Central memory CD4-positive, alpha-beta T cell (primary cell): Measurements from ENCODE around the gene NPY2R.

Source experiments
- DNase-seq: peaks from one replicate; pipeline ENCODE4 v3.0.0; 2022
- total RNA-seq, 3 experiments: gene quantifications; one replicate each; lab custom pipeline; 2026; lab: John Stamatoyannopoulos, UW

The NPY2R gene, protein sequence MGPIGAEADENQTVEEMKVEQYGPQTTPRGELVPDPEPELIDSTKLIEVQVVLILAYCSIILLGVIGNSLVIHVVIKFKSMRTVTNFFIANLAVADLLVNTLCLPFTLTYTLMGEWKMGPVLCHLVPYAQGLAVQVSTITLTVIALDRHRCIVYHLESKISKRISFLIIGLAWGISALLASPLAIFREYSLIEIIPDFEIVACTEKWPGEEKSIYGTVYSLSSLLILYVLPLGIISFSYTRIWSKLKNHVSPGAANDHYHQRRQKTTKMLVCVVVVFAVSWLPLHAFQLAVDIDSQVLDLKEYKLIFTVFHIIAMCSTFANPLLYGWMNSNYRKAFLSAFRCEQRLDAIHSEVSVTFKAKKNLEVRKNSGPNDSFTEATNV
- total RNA-seq: 0 reads per million in 3 experiments

DNA sequence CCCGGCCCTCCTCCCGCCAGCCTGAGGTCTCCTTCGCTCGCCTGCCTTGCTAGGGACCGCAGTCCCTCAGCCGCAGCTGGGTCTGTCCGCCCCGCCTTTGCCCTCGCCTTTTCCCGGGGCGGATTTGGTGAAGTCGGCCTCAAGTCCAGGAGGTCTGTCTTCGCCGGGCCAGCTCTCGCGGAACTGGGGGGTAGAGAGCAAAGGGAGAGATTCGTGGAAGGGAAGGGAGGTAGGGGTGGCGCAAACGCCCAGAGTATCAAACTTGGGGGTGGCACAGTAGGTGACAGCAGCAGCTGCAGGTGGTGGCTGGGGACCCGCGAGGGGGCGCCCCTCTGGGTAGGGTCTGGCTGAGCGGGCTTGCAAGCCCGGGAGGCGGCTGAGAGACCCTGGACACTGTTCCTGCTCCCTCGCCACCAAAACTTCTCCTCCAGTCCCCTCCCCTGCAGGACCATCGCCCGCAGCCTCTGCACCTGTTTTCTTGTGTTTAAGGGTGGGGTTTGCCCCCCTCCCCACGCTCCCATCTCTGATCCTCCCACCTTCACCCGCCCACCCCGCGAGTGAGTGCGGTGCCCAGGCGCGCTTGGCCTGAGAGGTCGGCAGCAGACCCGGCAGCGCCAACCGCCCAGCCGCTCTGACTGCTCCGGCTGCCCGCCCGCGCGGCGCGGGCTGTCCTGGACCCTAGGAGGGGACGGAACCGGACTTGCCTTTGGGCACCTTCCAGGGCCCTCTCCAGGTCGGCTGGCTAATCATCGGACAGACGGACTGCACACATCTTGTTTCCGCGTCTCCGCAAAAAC, at the start of gene NPY2R:
Gene NPY2R, plus strand, starts transcription at position 379 of the 797 bp plus-strand sequence. CDS start 5,304 bp downstream, outside the sequence.
- no peak for DNase-seq

DNA sequence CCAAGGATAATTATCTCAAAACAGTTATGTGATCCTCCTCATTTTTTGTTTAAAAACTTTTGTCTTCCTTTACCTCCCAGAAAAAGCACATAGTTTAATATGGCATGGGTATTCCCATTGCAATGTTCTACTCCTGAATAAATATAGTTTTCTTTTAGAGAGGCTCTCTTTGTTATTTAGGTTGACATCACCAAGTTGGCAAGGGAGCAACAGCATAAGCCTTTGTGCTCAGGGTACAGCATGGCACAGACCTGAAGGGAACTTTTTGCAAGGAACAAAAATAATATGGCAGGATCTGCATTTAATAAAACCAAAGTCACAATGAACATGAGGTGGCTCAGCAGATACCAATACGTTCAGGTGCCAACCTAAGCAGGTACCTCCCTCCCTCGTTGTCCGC, 47.1 kb upstream of the NPY2R start:
- DNase-seq: no peak

DNA sequence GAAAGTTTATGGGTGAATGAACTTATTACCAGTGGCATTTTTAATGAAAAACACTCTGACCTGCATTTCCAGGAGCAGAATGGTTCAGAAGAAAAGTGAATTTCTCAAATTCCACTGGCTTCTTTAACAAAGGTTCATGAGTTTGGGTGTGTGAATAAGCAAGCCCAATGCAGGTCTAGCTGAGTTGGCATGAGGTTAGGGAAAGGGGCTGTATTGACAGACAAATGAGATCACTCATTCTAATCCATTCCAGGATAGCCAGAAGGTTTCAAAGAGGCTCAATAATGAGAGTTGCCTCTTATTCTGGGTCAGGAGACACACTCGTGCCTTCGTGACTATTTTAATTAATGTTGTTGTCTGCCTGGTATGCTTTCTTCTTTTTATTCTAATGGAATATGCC, 43.7 kb upstream of the NPY2R start:
- no peak for DNase-seq

DNA sequence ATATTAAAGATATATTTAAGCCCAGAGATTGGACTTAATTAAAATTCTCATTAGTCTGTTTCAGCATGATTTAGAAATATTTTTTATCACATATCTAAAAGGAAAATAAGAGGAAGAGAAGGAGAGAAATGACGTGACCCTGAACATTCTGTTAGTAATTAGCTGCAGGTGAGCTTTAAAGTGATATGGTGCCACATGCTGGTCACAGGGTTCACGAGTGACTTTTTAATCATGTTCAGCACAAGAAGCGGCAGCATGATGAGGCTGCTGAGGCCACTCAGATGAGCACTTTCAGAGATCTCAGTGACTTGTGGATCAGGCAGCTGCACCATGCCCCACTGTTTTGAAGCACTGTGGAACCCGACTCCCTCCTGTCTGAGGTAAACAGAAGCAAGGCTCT, 37.9 kb upstream of the NPY2R start:
- no peak for DNase-seq

DNA sequence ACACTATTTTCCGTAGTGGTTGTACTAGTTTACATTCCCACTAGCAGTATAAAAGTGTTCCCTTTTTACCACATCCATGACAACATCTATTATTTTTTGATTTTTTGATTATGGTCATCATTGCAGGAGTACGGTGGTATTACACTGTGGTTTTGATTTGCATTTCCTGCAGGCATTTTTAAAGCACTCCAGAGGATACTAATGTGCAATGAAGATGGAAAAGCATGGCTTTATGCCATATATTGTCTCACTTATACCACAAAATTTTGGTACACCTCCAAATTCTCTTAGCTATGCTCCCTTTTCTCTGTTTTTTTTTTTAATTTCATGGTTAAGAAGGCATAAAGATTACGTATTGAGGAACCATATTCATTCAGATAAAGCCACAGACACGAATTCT, 35.1 kb upstream of the NPY2R start:
- no peak for DNase-seq

DNA sequence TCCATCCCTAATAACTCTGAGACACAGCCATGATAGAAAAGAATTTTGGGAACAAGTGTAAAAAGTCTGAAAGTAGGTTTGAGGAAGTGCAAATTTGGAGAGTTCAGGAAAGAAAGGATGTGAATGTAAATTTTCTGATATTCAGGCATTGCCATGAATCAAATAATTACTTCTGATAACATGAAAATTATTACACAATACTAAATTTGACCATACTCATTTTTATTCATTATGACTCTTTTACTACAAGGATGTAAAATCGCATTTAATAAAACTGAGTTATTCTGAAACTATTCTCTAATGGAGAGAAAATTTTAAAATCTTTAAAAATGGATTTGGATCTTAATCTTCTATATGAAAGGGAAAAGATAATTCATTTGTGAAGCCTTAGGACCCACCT, 33.8 kb upstream of the NPY2R start:
- DNase-seq: no peak

DNA sequence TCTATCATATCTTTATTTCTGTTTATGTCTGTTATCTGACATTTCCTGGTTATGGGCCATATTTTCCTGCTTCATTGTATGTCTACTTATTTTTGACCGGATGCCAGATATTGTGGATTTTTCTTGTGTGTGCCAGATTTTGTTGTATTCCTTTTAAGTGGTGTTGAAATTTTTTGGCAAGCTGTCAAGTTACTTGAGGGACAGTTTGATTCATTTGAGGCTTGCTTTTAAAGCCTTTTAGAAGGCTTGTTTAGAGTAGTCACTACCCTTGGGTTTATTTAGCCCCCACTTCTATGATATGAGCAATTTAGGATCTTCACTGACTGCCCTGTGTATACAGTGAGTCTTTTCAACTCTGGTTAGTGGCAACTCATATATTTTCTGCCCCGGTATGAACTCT, 29.2 kb upstream of the NPY2R start:
- no peak for DNase-seq

DNA sequence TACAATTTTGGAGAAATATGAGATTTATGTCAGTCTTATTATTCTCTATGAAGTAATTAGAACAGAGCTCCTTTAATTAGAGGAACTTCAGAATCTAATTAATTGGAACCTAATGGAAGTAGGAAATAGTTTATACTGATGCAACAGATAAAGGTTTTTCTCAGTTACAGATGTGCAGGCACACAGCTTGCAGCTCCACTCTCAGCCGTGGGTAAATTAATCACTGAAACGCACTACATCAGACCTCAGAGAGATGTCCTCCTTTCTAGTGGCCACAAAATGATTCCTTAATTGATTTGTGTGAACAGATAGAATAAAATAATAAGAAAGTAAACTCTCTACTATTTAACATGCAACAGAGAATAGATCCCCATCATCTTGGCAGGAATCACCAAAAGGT, 21.5 kb upstream of the NPY2R start:
- DNase-seq: no peak

DNA sequence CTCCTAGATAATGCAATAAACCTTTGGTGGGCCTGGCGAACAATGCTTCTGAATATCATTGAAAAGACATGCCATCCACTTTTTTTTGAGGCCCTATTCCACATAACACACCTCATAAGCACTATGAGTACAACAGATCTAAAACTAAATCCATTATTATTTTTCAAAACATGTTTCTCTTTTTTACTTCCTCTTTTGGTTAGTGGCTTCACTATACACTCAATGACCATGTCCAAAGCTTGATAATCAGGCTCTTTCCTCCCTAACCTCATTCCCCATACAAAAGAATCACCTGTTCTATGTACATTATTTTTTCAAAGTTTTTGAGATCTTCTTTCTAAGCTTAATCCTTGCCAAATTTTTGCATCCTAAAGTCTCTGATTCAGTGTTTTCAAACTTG, 20.4 kb upstream of the NPY2R start:
- DNase-seq: no peak

DNA sequence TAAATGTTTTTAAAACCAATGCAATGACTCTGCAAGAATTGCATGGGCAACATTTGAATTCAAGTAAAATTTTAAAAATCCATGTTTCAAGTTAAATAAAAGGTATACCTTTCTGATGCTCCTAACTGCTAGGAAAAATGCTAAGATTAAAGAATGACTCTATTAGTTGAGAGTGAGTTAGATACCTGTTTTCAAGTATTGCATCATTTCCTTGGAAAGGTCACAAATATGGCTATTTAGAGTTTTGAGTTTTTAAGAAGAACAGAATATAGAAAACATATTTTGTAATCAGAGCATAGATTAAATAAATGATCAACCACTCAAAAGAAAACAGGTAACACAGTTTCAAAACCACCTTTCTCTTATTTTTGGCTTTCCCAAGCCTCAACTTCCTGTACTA, 18.3 kb upstream of the NPY2R start:
- no peak for DNase-seq

DNA sequence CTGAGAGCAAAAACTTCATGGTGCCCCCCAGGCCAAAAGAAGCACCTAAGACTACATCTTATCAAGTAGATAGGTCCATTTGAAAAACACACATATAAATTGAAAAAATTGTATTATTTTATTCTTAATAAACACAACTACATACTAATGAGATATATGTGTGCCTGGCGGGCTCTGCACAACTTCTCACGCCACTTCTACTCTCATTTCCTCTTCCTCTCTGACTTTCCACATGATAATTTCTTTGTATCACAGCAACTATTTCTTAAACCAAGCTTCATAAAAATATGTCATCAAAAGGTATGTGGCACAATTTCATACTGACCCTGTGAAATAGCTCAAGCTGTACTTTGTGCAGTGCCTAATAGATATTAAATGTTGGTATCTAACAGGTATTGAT, 10.7 kb upstream of the NPY2R start:
- DNase-seq: no peak

DNA sequence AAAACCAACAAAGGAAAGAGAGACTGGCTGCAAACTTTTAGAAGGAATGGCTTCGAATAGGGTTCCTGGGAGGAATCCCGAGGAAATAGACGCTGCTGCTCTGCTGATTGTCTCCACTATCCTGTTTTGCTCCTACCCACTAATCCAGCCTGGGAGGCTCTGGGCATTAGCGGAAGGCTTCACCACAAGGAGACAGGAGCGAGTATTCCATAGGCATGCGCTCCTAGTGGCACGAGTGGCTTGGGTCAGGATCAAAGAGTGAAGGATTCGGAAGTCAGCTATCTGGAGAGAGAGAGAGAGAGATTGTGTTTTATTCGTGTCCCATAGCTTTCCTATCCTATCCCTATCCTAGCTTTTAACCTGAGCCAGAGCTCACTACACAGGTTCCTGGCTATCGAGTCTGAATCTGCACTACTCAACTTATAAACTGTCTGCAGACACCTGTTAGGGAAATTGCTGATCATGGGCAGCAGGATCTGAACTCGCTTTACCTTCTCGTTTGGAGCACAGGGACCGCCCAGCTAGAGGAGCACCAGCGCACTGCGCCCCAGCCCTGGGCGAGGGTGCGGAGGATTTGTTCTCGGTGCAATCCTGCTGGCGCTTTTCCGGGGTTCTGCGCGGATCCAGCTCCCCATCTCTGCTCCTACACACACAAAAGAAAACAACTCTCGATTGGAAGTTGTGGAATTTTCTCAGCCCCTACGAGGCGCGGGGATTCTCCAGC, 740 bp upstream of the NPY2R start:
- DNase-seq: no peak

DNA sequence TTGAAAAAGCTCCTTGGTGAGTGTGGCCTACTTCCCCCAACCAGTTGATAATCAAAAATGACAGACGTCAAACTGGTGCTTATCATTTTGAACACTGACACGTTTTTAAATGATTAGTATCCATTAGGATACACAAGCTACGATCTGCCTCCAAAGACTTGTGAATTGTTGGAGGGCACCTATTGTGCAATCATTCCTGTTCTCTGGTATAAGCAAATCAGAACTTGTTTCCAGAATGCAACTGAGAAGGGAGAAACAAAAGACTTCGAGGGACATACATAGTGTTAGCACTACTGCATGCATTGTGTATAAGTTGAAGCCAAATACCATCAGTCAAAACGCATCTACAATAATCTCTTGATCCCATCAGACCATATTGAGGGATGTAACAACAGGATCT, 11.6 kb downstream of the NPY2R start:
- DNase-seq: no peak

DNA sequence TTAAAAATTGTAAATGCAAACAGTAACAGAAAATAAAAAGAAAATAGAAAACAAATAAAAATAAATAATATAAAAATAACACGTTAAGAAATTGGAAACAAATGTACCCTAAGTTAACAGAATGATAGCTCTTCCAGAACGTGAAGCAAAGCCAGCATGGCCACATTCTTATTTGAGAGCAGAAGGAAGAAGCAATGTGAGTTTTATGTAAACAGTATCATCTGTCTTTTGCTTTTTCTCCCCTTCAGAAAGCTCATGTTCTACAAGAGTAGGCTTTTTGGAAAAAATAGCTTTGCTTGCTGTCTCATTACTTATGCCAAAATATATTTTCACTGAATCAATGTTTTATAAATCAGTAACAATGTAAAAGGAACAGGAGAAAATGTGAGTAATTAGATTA, 18.7 kb downstream of the NPY2R start:
- no peak for DNase-seq

DNA sequence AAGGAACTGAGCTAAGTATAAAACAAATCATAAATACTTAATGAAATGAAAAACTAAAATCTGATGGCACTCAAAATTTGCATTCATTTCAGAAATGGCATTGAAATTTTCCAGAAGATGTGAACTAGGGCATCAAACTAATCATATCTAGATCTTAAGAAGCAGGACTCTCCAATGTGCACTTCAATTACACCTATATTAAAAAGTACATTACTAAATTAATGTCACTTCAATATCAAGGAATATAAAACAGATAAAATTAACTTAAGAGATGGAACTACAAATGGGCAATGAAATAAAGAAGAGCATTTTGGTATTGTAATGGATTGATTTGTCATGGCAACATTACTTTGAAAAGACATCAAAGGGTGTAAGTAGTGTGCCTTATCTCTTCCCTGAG, 20.3 kb downstream of the NPY2R start:
- DNase-seq: no peak

DNA sequence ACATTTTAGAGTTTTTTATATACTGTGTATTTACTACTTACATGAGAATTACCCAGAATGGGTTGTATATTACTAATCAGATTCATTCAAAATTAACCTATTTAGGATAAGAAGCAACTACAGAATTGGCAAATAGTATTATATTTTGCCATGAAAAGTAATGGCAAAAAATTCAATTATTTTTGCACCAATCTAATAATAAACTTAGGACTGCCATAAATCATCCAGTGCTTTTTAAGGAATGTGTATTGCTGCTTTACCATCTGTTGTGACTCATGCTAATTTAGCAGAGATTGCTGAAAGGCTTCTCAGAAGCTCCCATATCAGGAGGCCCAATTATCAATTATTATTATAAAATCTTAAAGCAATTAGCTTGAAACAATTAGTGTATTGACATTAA, 24.0 kb downstream of the NPY2R start:
- no peak for DNase-seq

DNA sequence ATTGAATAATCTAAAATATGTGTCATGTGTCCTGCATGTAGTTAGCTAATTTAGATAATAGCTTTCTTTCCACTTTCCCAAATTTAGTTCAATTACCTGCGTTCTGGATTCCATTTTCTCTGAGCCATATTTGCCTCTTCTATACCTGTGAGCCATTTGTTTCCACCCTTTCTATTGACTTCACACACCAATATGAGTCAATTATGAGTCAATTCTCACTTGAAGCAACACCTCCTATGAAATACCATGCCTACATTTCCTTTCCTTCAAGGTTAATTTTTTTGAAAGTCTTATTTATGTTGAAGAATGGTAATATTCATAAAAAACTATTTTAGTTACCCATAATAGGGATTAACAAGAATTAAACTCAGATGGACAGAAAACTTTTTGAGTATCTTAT, 25.8 kb downstream of the NPY2R start:
- no peak for DNase-seq

DNA sequence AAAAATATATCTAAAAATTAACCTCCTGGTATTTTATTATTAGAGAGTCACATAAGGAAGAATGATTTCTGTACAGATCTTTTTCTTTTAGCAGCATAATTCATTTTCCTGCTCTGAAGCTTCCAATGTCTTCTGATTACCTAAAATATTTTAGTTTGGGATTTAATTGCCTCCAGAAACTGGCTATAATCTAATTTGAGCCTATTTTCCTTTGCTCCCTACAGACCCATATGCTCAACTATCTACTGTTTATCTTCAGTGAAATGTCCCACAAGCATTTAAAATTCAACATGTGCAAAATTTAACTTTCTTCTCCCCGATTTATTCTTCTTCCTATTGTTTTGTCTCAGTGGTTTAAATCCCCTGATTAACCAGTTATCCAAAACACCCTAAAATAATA, 29.1 kb downstream of the NPY2R start:
- no peak for DNase-seq

DNA sequence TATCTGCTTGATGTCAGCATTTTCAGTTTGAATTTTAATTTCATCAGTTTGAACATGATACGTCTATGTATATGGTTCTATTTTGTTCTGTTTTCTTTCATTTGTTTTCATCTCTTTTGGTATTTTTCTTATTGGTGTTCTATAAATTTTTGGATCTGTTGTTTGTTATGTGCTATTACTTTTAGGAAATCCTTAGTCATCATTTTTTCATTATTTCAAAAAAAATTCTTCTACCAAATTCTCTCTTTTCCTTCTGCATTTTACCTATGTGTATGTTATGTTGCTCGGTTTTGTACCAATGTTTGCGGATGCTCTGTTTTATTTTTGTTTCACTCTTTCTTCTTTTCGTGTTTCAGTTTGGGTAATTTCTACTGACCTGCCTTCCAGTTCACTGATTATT, 32.8 kb downstream of the NPY2R start:
- DNase-seq: no peak

DNA sequence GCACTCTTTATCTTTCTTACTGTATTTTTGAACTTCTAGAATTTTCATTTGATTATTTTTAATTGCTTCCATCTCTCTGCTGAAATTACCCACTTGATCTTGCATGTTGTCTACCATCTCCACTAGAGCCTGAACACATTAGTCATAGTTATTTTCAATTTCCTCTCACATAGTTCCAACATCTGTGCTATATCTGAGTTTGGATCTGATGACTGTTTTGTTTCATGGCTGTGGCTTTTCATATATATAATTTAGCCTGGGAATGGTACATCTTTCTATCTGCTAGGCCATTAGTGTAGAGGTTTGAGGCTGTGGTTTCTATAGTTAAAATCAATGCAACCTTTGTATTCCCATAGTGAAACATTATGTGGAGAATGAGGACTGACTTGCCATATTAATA, 33.2 kb downstream of the NPY2R start:
- DNase-seq: no peak

DNA sequence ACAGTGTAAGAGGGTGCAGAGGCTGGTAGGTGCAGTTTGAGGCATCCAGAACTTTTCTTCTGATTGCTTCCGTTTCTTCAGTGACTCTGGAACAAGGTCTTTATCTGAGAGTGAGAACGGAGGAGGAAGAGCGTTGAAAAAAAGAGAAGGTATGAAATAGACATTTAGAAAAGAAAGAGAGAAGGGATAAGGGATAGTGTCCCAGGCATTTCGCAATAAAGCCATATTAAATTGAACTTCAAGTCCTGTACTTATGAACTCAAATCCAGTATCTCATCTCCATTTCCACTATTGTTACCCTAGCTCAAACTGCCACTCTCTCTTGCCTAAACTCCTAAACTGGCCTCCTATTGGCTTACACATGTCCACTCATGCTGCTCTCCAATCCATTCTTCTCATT, 36.7 kb downstream of the NPY2R start:
- DNase-seq: no peak

DNA sequence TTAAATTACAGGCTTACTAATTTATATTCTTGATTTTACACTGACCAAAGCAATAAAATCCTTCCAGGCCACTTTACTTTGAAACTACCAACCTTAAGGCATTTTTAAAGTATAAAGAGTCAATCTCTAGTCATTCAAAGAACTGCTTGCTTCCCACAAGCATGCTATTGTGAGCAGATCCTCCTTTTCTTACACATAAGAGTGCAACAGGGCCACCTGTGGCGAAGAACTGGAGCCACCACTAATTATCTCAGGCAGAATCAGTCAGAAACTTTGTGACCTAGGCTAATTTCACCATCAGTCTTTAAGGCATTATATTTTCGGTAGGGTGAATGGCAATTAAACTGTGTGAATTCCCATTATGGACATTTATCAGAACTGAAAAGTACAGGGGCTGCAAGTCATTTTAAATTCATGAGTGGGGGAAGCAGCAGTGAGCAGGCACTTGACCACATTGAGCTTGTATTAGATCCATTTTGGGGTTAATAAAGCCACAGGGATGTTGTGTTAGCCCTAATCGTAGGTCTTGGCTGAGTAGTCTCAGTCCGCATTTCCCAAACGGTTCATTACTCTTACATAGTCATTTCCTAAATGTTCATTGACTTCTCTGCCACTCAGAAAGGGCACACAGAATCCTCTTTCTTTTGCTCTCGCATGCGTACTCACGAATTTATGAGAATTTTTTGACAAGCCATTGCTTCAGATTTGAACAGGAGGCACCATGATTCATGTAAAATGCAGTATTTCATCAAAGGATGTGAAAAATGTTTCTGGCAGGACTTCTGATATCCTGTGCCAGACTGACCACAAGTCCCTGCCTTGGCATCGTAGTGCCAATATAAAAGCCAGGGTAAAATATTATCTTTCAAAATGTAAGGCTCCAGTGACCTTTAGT, 39.8 kb downstream of the NPY2R start:
- no peak for DNase-seq
